ENCODE data around the gene TMEM222.

GRCh38 chr1:27383661-27384060 lies 61.7 kb downstream of the TMEM222 start:
- TF ChIP-seq CTCF (IDR thresholded peaks at IDR 0.05; ENCODE audit: poor library complexity, severe bottlenecking) (no peak), TAF1 (IDR thresholded peaks at IDR 0.05; ENCODE audit: low read depth) (no peak)
